OCI-LY1 (cell line): Measurements from ENCODE around the gene MRPL50.

ENCODE experiments used
- CTCF ChIP-seq: fragments of 200-600 bp; sonication (generic), shearing (Covaris generic); IDR thresholded peaks from 2 replicates; pipeline ENCODE4 v1.5.1; 2017; ENCODE audit warnings: mild to moderate bottlenecking, antibody characterized with exemption, low read length, moderate library complexity, mixed read lengths
- EZH2 ChIP-seq: fragments of 200-600 bp; sonication (generic), shearing (Covaris generic); IDR thresholded peaks from 2 replicates; pipeline ENCODE4 v1.8.0; 2017; ENCODE audit warnings: borderline replicate concordance, mixed run types, mild to moderate bottlenecking, antibody characterized with exemption, low read length, moderate library complexity, mixed read lengths

GRCh38 chr9:101445353-101446029 is 47.1 kb upstream of the MRPL50 start:
- TF ChIP-seq CTCF (no peak), EZH2 (no peak)
